HCT116 (cell line): Measurements from ENCODE around the gene ACSL4. TPM values are rescaled to one million over a fixed set of nuclear protein-coding genes. Genes with fewer than 3 reads are reported as not detected.
"Not testable (repeated sequence)": the region's sequence is repeated elsewhere in the genome, so short reads cannot be mapped to it uniquely, and the experiment has no call there.

Experiments
- ATAC-seq: fragments of 200-7000 bp; cut with Tn5 transposase; 2 replicates; pipeline ENCODE4 v1.9.1; 2020; ENCODE audit warnings: mild to moderate bottlenecking, moderate library complexity
- BruUV-seq: library from RNA; stranded (reverse); fragments of 400-500 nt; replicated peaks from 2 replicates; lab custom pipeline; 2021; lab: Mats Ljungman, UMichigan
- CTCF ChIA-PET: fragments of 300-600 bp; sonication (Branson Sonifier 250); formaldehyde crosslinking; loops from one replicate; lab custom pipeline; 2021; ENCODE audit warnings: antibody characterized with exemption; lab: Charles Lee
- POLR2A ChIA-PET: fragments of 300-600, 350-600 bp; sonication (Branson Sonifier 250); formaldehyde crosslinking; loops from one replicate; lab custom pipeline; 2021; ENCODE audit warnings: antibody characterized with exemption; lab: Charles Lee
- RAD21 ChIA-PET, 2 experiments: fragments of 300-600 bp; sonication (Branson Sonifier 250); formaldehyde crosslinking; loops; one replicate each; lab custom pipeline; 2023; ENCODE audit warnings: low total read pairs in 2 of 2; ENCODE audit not compliant: uncharacterized antibody in 2 of 2, unreplicated experiment in 2 of 2, low non-redundant PET in 1 of 2; lab: Charles Lee
- DNase-seq: peaks from one replicate; pipeline ENCODE4 v3.0.0-alpha.2; 2010; ENCODE audit warnings: low read depth, low spot score
- H2AFZ ChIP-seq: fragments of 200-600 bp; shearing (Covaris generic), sonication (generic); 2 replicates; pipeline ENCODE4 v1.6.1; 2017; ENCODE audit warnings: low read depth, mixed run types, mixed read lengths, antibody characterized with exemption, low read length; ENCODE audit not compliant: poor library complexity, severe bottlenecking
- H3K27ac ChIP-seq: 2 replicates; pipeline ENCODE4 v1.5.1; 2012; ENCODE audit warnings: low read depth, low read length
- H3K27me3 ChIP-seq: fragments of 200-600 bp; sonication (generic); 2 replicates; pipeline ENCODE4 v1.6.1; 2016; ENCODE audit warnings: mixed run types, low read length, mixed read lengths; ENCODE audit not compliant: insufficient read depth
- H3K36me3 ChIP-seq, 2 experiments: fragments of 200-500 bp in 1 of 2; fragments of 200-600 bp in 1 of 2; sonication (Bioruptor generic) in 1 of 2; sonication (generic) in 1 of 2; 2 replicates each; pipeline versions ENCODE4 v1.5.1 to v1.6.1; 2014 to 2016; ENCODE audit warnings: low read length in 2 of 2, inconsistent platforms in 1 of 2, mixed read lengths in 1 of 2, mixed run types in 1 of 2; ENCODE audit not compliant: insufficient read depth in 2 of 2, control insufficient read depth in 1 of 2
- H3K4me1 ChIP-seq, 2 experiments: fragments of 200-600 bp in 1 of 2; sonication (generic) in 1 of 2; 2 replicates each; pipeline versions ENCODE4 v1.5.1 to v1.6.1; 2012 to 2017; ENCODE audit warnings: low read length in 2 of 2, inconsistent platforms in 1 of 2, mild to moderate bottlenecking in 1 of 2, mixed read lengths in 1 of 2, mixed run types in 1 of 2, moderate library complexity in 1 of 2; ENCODE audit not compliant: insufficient read depth in 2 of 2, control insufficient read depth in 1 of 2
- H3K4me2 ChIP-seq: fragments of 200-600 bp; sonication (generic); 2 replicates; pipeline ENCODE4 v1.6.1; 2017; ENCODE audit warnings: mixed run types, low read length, mixed read lengths
- H3K4me3 ChIP-seq, 2 experiments: fragments of 200-600 bp in 1 of 2; sonication (generic) in 1 of 2; replicated peaks in 1 of 2; 2 replicates each; pipeline ENCODE4 v1.5.1; 2011 to 2016; ENCODE audit warnings: low read length in 2 of 2, control low read depth in 1 of 2, low read depth in 1 of 2, mild to moderate bottlenecking in 1 of 2, mixed read lengths in 1 of 2, mixed run types in 1 of 2
- H3K79me2 ChIP-seq: fragments of 200-600 bp; sonication (generic); 2 replicates; pipeline ENCODE4 v1.6.1; 2017; ENCODE audit warnings: mild to moderate bottlenecking, mixed run types, low read length, moderate library complexity, mixed read lengths; ENCODE audit not compliant: insufficient read depth
- H3K9ac ChIP-seq: fragments of 200-600 bp; sonication (generic); 2 replicates; pipeline ENCODE4 v1.6.1; 2016; ENCODE audit warnings: low read length, mixed read lengths
- H3K9me2 ChIP-seq: fragments of 200-600 bp; sonication (generic), shearing (Covaris generic); 2 replicates; pipeline ENCODE4 v1.6.1; 2017; ENCODE audit warnings: mixed run types, mild to moderate bottlenecking, moderate library complexity; ENCODE audit not compliant: insufficient read depth
- H3K9me3 ChIP-seq, 2 experiments: fragments of 200-500 bp in 1 of 2; fragments of 200-600 bp in 1 of 2; sonication (Bioruptor generic) in 1 of 2; sonication (generic) in 1 of 2; 2 replicates each; pipeline ENCODE4 v1.6.1; 2014 to 2017; ENCODE audit warnings: low read length in 2 of 2, mixed read lengths in 2 of 2, inconsistent platforms in 1 of 2, low read depth in 1 of 2, mild to moderate bottlenecking in 1 of 2, mixed run types in 1 of 2, moderate library complexity in 1 of 2; ENCODE audit not compliant: control insufficient read depth in 1 of 2, insufficient read depth in 1 of 2
- H4K20me1 ChIP-seq: fragments of 200-600 bp; sonication (generic), shearing (Covaris generic); 2 replicates; pipeline ENCODE4 v1.6.1; 2017; ENCODE audit warnings: mixed run types, mild to moderate bottlenecking, moderate library complexity; ENCODE audit not compliant: insufficient read depth
- EZH2 ChIP-seq: fragments of 200-600 bp; sonication (generic); IDR thresholded peaks from 2 replicates; pipeline ENCODE4 v1.6.1; 2017; ENCODE audit warnings: antibody characterized with exemption, mixed run types
- FOSL1 ChIP-seq: IDR thresholded peaks from 2 replicates; pipeline ENCODE4 v1.6.1; 2012; ENCODE audit warnings: low read depth
- JUND ChIP-seq: IDR thresholded peaks from 2 replicates; pipeline ENCODE4 v1.6.1; 2012
- MAX ChIP-seq: IDR thresholded peaks from 2 replicates; pipeline ENCODE4 v1.6.1; 2012
- POLR2AphosphoS5 ChIP-seq: IDR thresholded peaks from 2 replicates; pipeline ENCODE4 v1.6.1; 2011; ENCODE audit warnings: mild to moderate bottlenecking, low read depth, low read length, moderate library complexity
- RAD21 ChIP-seq: IDR thresholded peaks from 2 replicates; pipeline ENCODE4 v1.6.1; 2012; ENCODE audit warnings: low read depth, mild to moderate bottlenecking
- SP1 ChIP-seq: IDR thresholded peaks from 2 replicates; pipeline ENCODE4 v1.6.1; 2012; ENCODE audit warnings: low read depth
- YY1 ChIP-seq: IDR thresholded peaks from 2 replicates; pipeline ENCODE4 v1.6.1; 2011; ENCODE audit warnings: low read length, low read depth, moderate library complexity, mild to moderate bottlenecking; ENCODE audit not compliant: insufficient replicate concordance; ENCODE audit errors: extremely low read depth
- ZFX ChIP-seq: fragments of 450-650 bp; IDR thresholded peaks from 2 replicates; pipeline ENCODE4 v1.6.1; 2017
- ZNF274 ChIP-seq: fragments of 200-500 bp; sonication (Bioruptor generic); IDR thresholded peaks from 2 replicates; pipeline ENCODE4 v1.6.1; 2014; ENCODE audit warnings: mild to moderate bottlenecking, low read depth, low read length, inconsistent platforms
- intact Hi-C: fragments of 100-400 bp; cut with micrococcal nuclease; formaldehyde crosslinking; loops from 2 replicates; pipeline ENCODE4 v1.10.0; 2022
- total RNA-seq: library from RNA; stranded (reverse); gene quantifications from one replicate; pipeline ENCODE4 v1.2.1, GENCODE V29; 2021; ENCODE audit not compliant: unreplicated experiment

Gene ACSL4
- total RNA-seq, 1 experiment from 2014 or later, result 50.5 TPM

GRCh38 chrX:109657364-109657763, 75.7 kb downstream of the ACSL4 start:
- CTCF ChIA-PET, H3K9me3 ChIP-seq, H3K4me2 ChIP-seq, H3K4me3 ChIP-seq, H3K27me3 ChIP-seq, H3K9me2 ChIP-seq, DNase-seq, H3K4me1 ChIP-seq, H3K9ac ChIP-seq, intact Hi-C loops, ATAC-seq, BruUV-seq, H4K20me1 ChIP-seq, POLR2A ChIA-PET, H3K79me2 ChIP-seq, H3K36me3 ChIP-seq, H2AFZ ChIP-seq, RAD21 ChIA-PET, H3K27ac ChIP-seq: not testable (repeated sequence)

- intact Hi-C loops, result no loop called here
- Histone ChIP-seq H3K36me3 (0 out of 4 replicates have a peak, but pooled peaks cover 0 to 3% of the 10 kb centered on the region in 2 experiments), H3K79me2 (no peaks in the 10 kb centered on the region), H3K9me2 (no peaks in the 10 kb centered on the region), H3K9ac (no peak overlapping the region), H3K4me3 (no peak overlapping the region), H3K9me3 (no peaks in the 10 kb centered on the region), H4K20me1 (no peaks in the 10 kb centered on the region), H3K27ac (no peak overlapping the region), H3K4me2 (no peak overlapping the region), H3K4me1 (no peaks in the 10 kb centered on the region), H2AFZ (no peak overlapping the region), H3K27me3 (no peaks in the 10 kb centered on the region)
- ChIA-PET POLR2A (no interaction called here), RAD21 (no interaction called here), CTCF (no interaction called here)
- no TSS peak for BruUV-seq
- DNase-seq, result no peak
- TF ChIP-seq RAD21 (no peak), EZH2 (no peak), YY1 (no peak), ZNF274 (no peak), JUND (no peak), MAX (no peak), POLR2AphosphoS5 (no peak), FOSL1 (no peak), ZFX (no peak), SP1 (no peak)
- ATAC-seq, result no peak
These were observed 76.3 kb downstream of the ACSL4 start for GRCh38 chrX:109656774-109657173.
